Measurements from ENCODE around the gene ESPN.
"Not testable (repeated sequence)": the region's sequence is repeated elsewhere in the genome, so short reads cannot be mapped to it uniquely, and the experiment has no call there.

Gene ESPN

GRCh38 chr1:6481820-6482219 is 57.2 kb downstream of the ESPN start:
- FAIRE-seq: no peak
- no peak for DNase-seq (ENCODE audit: low spot score)

GRCh38 chr1:6483017-6483760 is 58.6 kb downstream of the ESPN start:
- FAIRE-seq (no peak), DNase-seq (ENCODE audit: low spot score) (no peak)

GRCh38 chr1:6483761-6484117 is 59.2 kb downstream of the ESPN start:
- DNase-seq (ENCODE audit: low spot score) (no peak), FAIRE-seq (no peak)

- FAIRE-seq (no peak), DNase-seq (ENCODE audit: low spot score) (no peak)
These were observed 60.2 kb downstream of the ESPN start for GRCh38 chr1:6484826-6485167.

GRCh38 chr1:6485168-6486101 is 60.9 kb downstream of the ESPN start:
- no peak for DNase-seq (ENCODE audit: low spot score)
- no peak for FAIRE-seq

GRCh38 chr1:6486433-6487011 is 61.9 kb downstream of the ESPN start:
- FAIRE-seq (no peak), DNase-seq (ENCODE audit: low spot score) (peak; percentile 64)

GRCh38 chr1:6487804-6488484 is 63.4 kb downstream of the ESPN start:
- FAIRE-seq: no peak

GRCh38 chr1:6488602-6489382 is 64.2 kb downstream of the ESPN start:
- peak; percentile 4 for DNase-seq (ENCODE audit: low spot score)
- FAIRE-seq: no peak

More at GRCh38 chr1:6487804-6488484, 63.4 kb downstream of the ESPN start:
- DNase-seq (ENCODE audit: low spot score): no peak

GRCh38 chr1:6489383-6489765 is 64.8 kb downstream of the ESPN start:
- DNase-seq (ENCODE audit: low spot score) (no peak), FAIRE-seq (no peak)

GRCh38 chr1:6489799-6490180 is 65.2 kb downstream of the ESPN start:
- no peak for FAIRE-seq
- DNase-seq (ENCODE audit: low spot score): peak; percentile 59

- DNase-seq (ENCODE audit: low spot score) (peak; percentile 54), FAIRE-seq (no peak)
These were observed 65.9 kb downstream of the ESPN start for GRCh38 chr1:6490181-6491080.

- FAIRE-seq (no peak), DNase-seq (ENCODE audit: low spot score) (peak; percentile 15)
These were observed 66.5 kb downstream of the ESPN start for GRCh38 chr1:6491081-6491449.

GRCh38 chr1:6491480-6491962 is 66.9 kb downstream of the ESPN start, which contains the start of gene PLEKHG5:
Gene PLEKHG5, minus strand, starts transcription at chr1:6491667. Its CDS starts 14,096 bp downstream, at chr1:6477571.
- peak; percentile 92 for DNase-seq (ENCODE audit: low spot score)
- FAIRE-seq: peak; percentile 88

GRCh38 chr1:6491966-6492365 is 67.4 kb downstream of the ESPN start:
- no peak for DNase-seq (ENCODE audit: low spot score)
- FAIRE-seq: no peak

GRCh38 chr1:6493834-6494223 is 69.3 kb downstream of the ESPN start:
- not testable (repeated sequence) for FAIRE-seq; DNase-seq (ENCODE audit: low spot score)

- FAIRE-seq: no peak
- no peak for DNase-seq (ENCODE audit: low spot score)
These were observed 70.1 kb downstream of the ESPN start for GRCh38 chr1:6494627-6495026.

GRCh38 chr1:6495041-6495441 is 70.5 kb downstream of the ESPN start:
- FAIRE-seq (no peak), DNase-seq (ENCODE audit: low spot score) (no peak)

GRCh38 chr1:6495540-6496364 is 71.2 kb downstream of the ESPN start:
- DNase-seq (ENCODE audit: low spot score): no peak
- FAIRE-seq: no peak

- DNase-seq (ENCODE audit: low spot score) (no peak), FAIRE-seq (no peak)
These were observed 71.8 kb downstream of the ESPN start for GRCh38 chr1:6496365-6496721.
